GM12878 (cell line): ENCODE measurements around the gene UBE2J2. TPM values are rescaled to one million over a fixed set of nuclear protein-coding genes. Genes with fewer than 3 reads are reported as not detected.

Source experiments
- ATAC-seq: fragments of 200-7000 bp; cut with Tn5 transposase; 3 replicates; pipeline ENCODE4 v1.9.1; 2020; ENCODE audit warnings: mild to moderate bottlenecking, moderate library complexity
- BruUV-seq: library from RNA; stranded (reverse); fragments of 400-500 nt; replicated peaks from 2 replicates; lab custom pipeline; 2021; lab: Mats Ljungman, UMichigan
- CTCF ChIA-PET: fragments of 300-600 bp; sonication (Branson Sonifier 250); formaldehyde crosslinking; extraction: SDS; loops from one replicate; lab custom pipeline; 2021; ENCODE audit warnings: inconsistent platforms; lab: Yijun Ruan, JAX
- POLR2A ChIA-PET: fragments of 350-600 bp; formaldehyde crosslinking; extraction: SDS; loops from one replicate; lab custom pipeline; 2021; ENCODE audit warnings: inconsistent platforms; lab: Charles Lee
- RAD21 ChIA-PET: fragments of 300-600 bp; sonication (Branson Sonifier 250); formaldehyde crosslinking; loops from one replicate; lab custom pipeline; 2023; ENCODE audit warnings: antibody characterized with exemption; ENCODE audit not compliant: unreplicated experiment; lab: Charles Lee
- SMC1A ChIA-PET: fragments of 300-600 bp; sonication (Branson Sonifier 250); formaldehyde crosslinking; loops from one replicate; lab custom pipeline; 2023; ENCODE audit not compliant: unreplicated experiment, uncharacterized antibody; lab: Charles Lee
- DNase-seq: peaks from one replicate; pipeline ENCODE4 v3.0.0-alpha.2; 2011; ENCODE audit warnings: low read depth, low spot score
- FAIRE-seq: peaks from 3 replicates; lab custom pipeline; 2011; peaks lifted over from hg19 to GRCh38; lab: Jason Lieb, UNC
- H2AFZ ChIP-seq: 2 replicates; pipeline ENCODE4 v1.6.0; 2011; ENCODE audit warnings: low read depth, low read length, control low read depth; ENCODE audit not compliant: control insufficient read depth
- H3K27ac ChIP-seq: 2 replicates; pipeline ENCODE4 v1.5.1; 2011; ENCODE audit warnings: control low read depth; ENCODE audit not compliant: control insufficient read depth, insufficient read depth
- H3K27me3 ChIP-seq, 2 experiments: replicated peaks in 1 of 2; 2 replicates each; pipeline versions ENCODE4 v1.6.0 to v1.6.1; 2011; ENCODE audit warnings: low read length in 1 of 2; ENCODE audit not compliant: control insufficient read depth in 2 of 2, insufficient read depth in 2 of 2
- H3K36me3 ChIP-seq, 2 experiments: 2 replicates each; pipeline ENCODE4 v1.5.1; 2011; ENCODE audit warnings: low read length in 1 of 2; ENCODE audit not compliant: control insufficient read depth in 2 of 2, insufficient read depth in 2 of 2
- H3K4me1 ChIP-seq: 2 replicates; pipeline ENCODE4 v1.6.1; 2011; ENCODE audit warnings: mild to moderate bottlenecking, low read length, moderate library complexity, mixed read lengths; ENCODE audit not compliant: control insufficient read depth, insufficient read depth
- H3K4me2 ChIP-seq: 2 replicates; pipeline ENCODE4 v1.6.0; 2011; ENCODE audit warnings: control low read depth; ENCODE audit not compliant: control insufficient read depth, insufficient read depth
- H3K4me3 ChIP-seq: fragments of 200-600 bp; sonication (generic); 2 replicates; pipeline ENCODE4 v1.5.1; 2016
- H3K79me2 ChIP-seq: 2 replicates; pipeline ENCODE4 v1.6.0; 2011; ENCODE audit warnings: low read length; ENCODE audit not compliant: control insufficient read depth, insufficient read depth
- H3K9ac ChIP-seq: 2 replicates; pipeline ENCODE4 v1.8.0; 2011; ENCODE audit warnings: low read length, control low read depth, mixed read lengths; ENCODE audit not compliant: control insufficient read depth, insufficient read depth
- H3K9me3 ChIP-seq: replicated peaks from 3 replicates; pipeline ENCODE4 v1.5.1; 2011; ENCODE audit warnings: mild to moderate bottlenecking, low read length; ENCODE audit not compliant: control insufficient read depth, insufficient read depth
- H4K20me1 ChIP-seq: 2 replicates; pipeline ENCODE4 v1.6.0; 2011; ENCODE audit not compliant: control insufficient read depth, insufficient read depth
- GABPA ChIP-seq: IDR thresholded peaks from 2 replicates; pipeline ENCODE4 v1.6.1; 2014; ENCODE audit warnings: antibody characterized with exemption, low read depth, mild to moderate bottlenecking, inconsistent platforms
- SIX5 ChIP-seq: IDR thresholded peaks from 2 replicates; pipeline ENCODE4 v1.6.1; 2011; ENCODE audit warnings: mild to moderate bottlenecking, low read depth, low read length, moderate library complexity; ENCODE audit not compliant: severe bottlenecking
- SMAD1 ChIP-seq: fragments of 450-650 bp; IDR thresholded peaks from 2 replicates; pipeline ENCODE4 v1.6.1; 2018; ENCODE audit warnings: mild to moderate bottlenecking, low read depth; ENCODE audit not compliant: partially characterized antibody
- SPI1 ChIP-seq: IDR thresholded peaks from 2 replicates; pipeline ENCODE4 v1.6.1; 2011; ENCODE audit warnings: low read depth, mild to moderate bottlenecking, low read length, moderate library complexity, borderline replicate concordance; ENCODE audit not compliant: insufficient read depth
- SREBF1 ChIP-seq: IDR thresholded peaks from 2 replicates; pipeline ENCODE4 v1.6.1; 2012; ENCODE audit warnings: mild to moderate bottlenecking, low read length
- SREBF2 ChIP-seq: IDR thresholded peaks from 2 replicates; pipeline ENCODE4 v1.6.1; 2012; ENCODE audit warnings: mild to moderate bottlenecking, low read length
- SRF ChIP-seq, 2 experiments: IDR thresholded peaks; 2 replicates each; pipeline ENCODE4 v1.6.1; 2011; ENCODE audit warnings: low read depth in 2 of 2, low read length in 2 of 2, mild to moderate bottlenecking in 1 of 2, moderate library complexity in 1 of 2
- TARDBP ChIP-seq: IDR thresholded peaks from 2 replicates; pipeline ENCODE4 v1.6.1; 2016; ENCODE audit warnings: borderline replicate concordance
- ZBED1 ChIP-seq: IDR thresholded peaks from 2 replicates; pipeline ENCODE4 v1.6.1; 2016; ENCODE audit warnings: borderline replicate concordance
- ZNF217 ChIP-seq: fragments of 450-650 bp; IDR thresholded peaks from 2 replicates; pipeline ENCODE4 v1.6.1; 2017; ENCODE audit warnings: antibody characterized with exemption, mild to moderate bottlenecking
- ZNF384 ChIP-seq: IDR thresholded peaks from 2 replicates; pipeline ENCODE4 v1.6.1; 2012; ENCODE audit warnings: low read depth, mild to moderate bottlenecking, low read length, improper control_type of control experiment, borderline replicate concordance
- ZSCAN29 ChIP-seq: fragments of 450-650 bp; IDR thresholded peaks from 2 replicates; pipeline ENCODE4 v1.6.1; 2017; ENCODE audit warnings: mild to moderate bottlenecking, moderate library complexity
- WGBS: methylation state at CpG from one replicate; pipeline ENCODE4 v1.1.6; 2016; ENCODE audit warnings: low lambda C conversion rate; ENCODE audit not compliant: insufficient replicate concordance, insufficient coverage; ENCODE audit errors: missing lambda C conversion rate; 5-methylcytosine and 5-hydroxymethylcytosine counted together
- in situ Hi-C: fragments of 300-500 bp; cut with MboI; formaldehyde crosslinking; loops from 9 replicates; pipeline ENCODE4 v1.14.3; 2018; ENCODE audit warnings: mixed read lengths
- intact Hi-C: fragments of 100-400 bp; cut with micrococcal nuclease; formaldehyde crosslinking; loops from one replicate; pipeline ENCODE4 v1.14.2; 2022; ENCODE audit not compliant: unreplicated experiment
- polyA plus RNA-seq, 11 experiments: library from polyadenylated mRNA; depleted of rRNA in 4 of 11; unstranded in 6 of 11; stranded (reverse) in 5 of 11; fragments of >200 nt; fragmentation: Nextera tagmentation in 4 of 11; fragmentation: Illumina TruSeq in 1 of 11; extraction: Ambion mirVana in 4 of 11; extraction: Trizol in 1 of 11; gene quantifications; 1 replicate in 1 of 11; 2 replicates in 10 of 11; pipeline versions ENCODE4 v1.2.1 to v1.2.3, GENCODE V29; 2011 to 2016; ENCODE audit warnings: inconsistent platforms in 2 of 11, missing spikeins in 2 of 11, low read depth in 1 of 11
- total RNA-seq, 4 experiments: library from RNA; depleted of rRNA in 3 of 4; stranded (reverse); fragments of >200 nt in 3 of 4; fragmentation: Illumina TruSeq in 1 of 4; extraction: Trizol in 1 of 4; gene quantifications; 2 replicates each; pipeline versions ENCODE4 v1.2.1 to v1.2.3, GENCODE V29; 2013 to 2021
- TF ChIP-seq, protein P1 (sequence below): IDR thresholded peaks from 2 replicates; pipeline ENCODE4 v1.6.1; 2012; ENCODE audit warnings: low read depth, low read length, improper control_type of control experiment
- TF ChIP-seq, protein P2 (sequence below): IDR thresholded peaks from 2 replicates; pipeline ENCODE4 v1.6.1; 2012; ENCODE audit warnings: low read depth, low read length, improper control_type of control experiment

Gene UBE2J2
- total and polyA plus RNA-seq, 10 of the 15 experiments (the other 5 are each of a cell fraction or from before 2014, with no cell fraction given), result 0.72 to 70.5 (median 49.2) TPM

DNA sequence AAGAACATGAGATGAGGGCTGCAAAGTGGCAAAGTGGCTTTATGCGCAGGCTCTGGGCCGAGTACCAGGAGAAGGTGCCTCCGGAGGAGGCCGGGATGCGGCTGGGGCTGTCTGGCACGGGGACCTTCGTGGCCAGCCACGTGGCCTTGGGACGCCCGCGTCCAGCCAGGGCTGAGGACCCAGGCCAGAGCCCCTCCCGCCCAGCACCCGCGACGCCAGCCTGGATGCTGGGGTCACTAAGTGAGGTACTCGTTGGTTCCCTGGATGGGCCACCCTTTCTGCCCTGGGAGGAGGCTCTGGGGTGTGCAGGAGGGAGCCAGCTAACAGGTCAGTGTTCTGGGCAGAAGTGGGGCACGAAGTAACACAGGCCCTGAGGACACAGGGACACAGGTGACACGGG, 19.2 kb upstream of the UBE2J2 start:
- ChIA-PET POLR2A (no interaction called here), SMC1A (no interaction called here), CTCF (no interaction called here), RAD21 (interaction anchor here (3.1 kb wide), 1 partner anchor 170 kb away, joined by 63 read pairs; no protein-coding TSS in a partner anchor)
- Histone ChIP-seq H3K4me1 (no peaks in the 10 kb centered on the region), H3K9ac (no peak overlapping the region), H3K4me2 (no peak overlapping the region), H3K9me3 (no peaks in the 10 kb centered on the region), H3K27me3 (no peaks in the 10 kb centered on the region), H3K79me2 (no peaks in the 10 kb centered on the region), H2AFZ (no peak overlapping the region), H3K36me3 (no peaks in the 10 kb centered on the region), H4K20me1 (no peaks in the 10 kb centered on the region), H3K27ac (no peak overlapping the region), H3K4me3 (no peak overlapping the region)
- no TSS peak for BruUV-seq
- no peak for ATAC-seq
- intact Hi-C loops, result loop anchor here (2.0 kb wide), 1 partner anchor 308 kb away; no protein-coding TSS in a partner anchor
- FAIRE-seq, result no peak
- no peak for DNase-seq
- in situ Hi-C loops, result no loop called here
- no peak for TF ChIP-seq SIX5
- TF ChIP-seq SREBF1, result no peak
- no peak for TF ChIP-seq SRF (IDR thresholded peaks at IDR 0.05; ENCODE audit: low read depth in 2 of 2, low read length in 2 of 2)
- TF ChIP-seq, protein P1, sequence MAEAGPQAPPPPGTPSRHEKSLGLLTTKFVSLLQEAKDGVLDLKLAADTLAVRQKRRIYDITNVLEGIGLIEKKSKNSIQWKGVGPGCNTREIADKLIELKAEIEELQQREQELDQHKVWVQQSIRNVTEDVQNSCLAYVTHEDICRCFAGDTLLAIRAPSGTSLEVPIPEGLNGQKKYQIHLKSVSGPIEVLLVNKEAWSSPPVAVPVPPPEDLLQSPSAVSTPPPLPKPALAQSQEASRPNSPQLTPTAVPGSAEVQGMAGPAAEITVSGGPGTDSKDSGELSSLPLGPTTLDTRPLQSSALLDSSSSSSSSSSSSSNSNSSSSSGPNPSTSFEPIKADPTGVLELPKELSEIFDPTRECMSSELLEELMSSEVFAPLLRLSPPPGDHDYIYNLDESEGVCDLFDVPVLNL, result no peak
- no peak for TF ChIP-seq SREBF2
- no peak for TF ChIP-seq SPI1
- WGBS, result 91% methylated on average over 16 of the region's 18 CpGs

DNA sequence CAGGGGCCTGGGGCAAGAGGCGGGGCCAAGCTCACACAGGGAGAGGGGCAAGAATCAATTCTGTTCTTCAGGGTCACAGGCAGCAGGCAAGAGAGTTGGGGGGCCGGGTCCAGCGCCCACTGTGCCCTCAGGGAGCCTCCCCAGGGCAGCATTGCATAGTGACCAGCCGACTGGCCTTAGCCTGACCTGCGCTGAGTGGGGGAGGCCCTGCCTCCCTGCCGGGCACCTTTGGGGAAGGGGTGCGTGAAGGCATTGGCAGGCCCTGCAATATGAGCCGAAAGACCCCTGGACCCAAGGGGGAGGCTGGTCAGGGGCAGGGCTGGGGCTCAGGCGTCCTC, 18.8 kb upstream of the UBE2J2 start:
- ChIA-PET SMC1A (interaction anchor here (1.0 to 2.8 kb wide), 5 partner anchors 9 to 170 kb away, joined by 3 to 23 read pairs (median 4); no protein-coding TSS in a partner anchor), RAD21 (interaction anchor here (0.7 to 3.1 kb wide), 13 partner anchors 42 to 310 kb away, joined by 3 to 63 read pairs (median 4); partner anchors contain the start of genes C1orf159 and TNFRSF18), POLR2A (interaction anchor here (1.0 to 1.2 kb wide), 2 partner anchors 42 to 170 kb away, joined by 4 read pairs; no protein-coding TSS in a partner anchor), CTCF (interaction anchor here (0.6 to 2.7 kb wide), 15 partner anchors 11 to 309 kb away, joined by 3 to 57 read pairs (median 3); no protein-coding TSS in a partner anchor)
- no peaks in the 10 kb centered on the region for H3K9me3 ChIP-seq
- no peaks in the 10 kb centered on the region for H3K36me3 ChIP-seq
- H3K4me1 ChIP-seq, result no peaks in the 10 kb centered on the region
- no peaks in the 10 kb centered on the region for H3K27me3 ChIP-seq
- no peak overlapping the region for H2AFZ ChIP-seq
- TF ChIP-seq SMAD1, result no peak
- TF ChIP-seq TARDBP, result no peak
- TF ChIP-seq, protein P2, sequence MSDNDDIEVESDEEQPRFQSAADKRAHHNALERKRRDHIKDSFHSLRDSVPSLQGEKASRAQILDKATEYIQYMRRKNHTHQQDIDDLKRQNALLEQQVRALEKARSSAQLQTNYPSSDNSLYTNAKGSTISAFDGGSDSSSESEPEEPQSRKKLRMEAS, result no peak
- TF ChIP-seq ZNF217, result no peak
- no peak for TF ChIP-seq ZNF384
- TF ChIP-seq GABPA, result no peak
- TF ChIP-seq ZSCAN29, result no peak
- no peak for TF ChIP-seq ZBED1
- no TSS peak for BruUV-seq
- no peaks in the 10 kb centered on the region for H3K79me2 ChIP-seq
- WGBS, result 69% methylated on average over 9 of the region's 9 CpGs
- in situ Hi-C loops, result no loop called here
- intact Hi-C loops, result loop anchor here (2.0 kb wide), 1 partner anchor 308 kb away; no protein-coding TSS in a partner anchor
- H3K9ac ChIP-seq, result no peak overlapping the region
- no peaks in the 10 kb centered on the region for H4K20me1 ChIP-seq
- no peak for DNase-seq
- ATAC-seq, result no peak
- H3K4me2 ChIP-seq, result no peak overlapping the region
- no peak overlapping the region for H3K27ac ChIP-seq
- no peak for FAIRE-seq
- no peak overlapping the region for H3K4me3 ChIP-seq
